Mesenchymal stem cell (in vitro differentiated cells and primary cell): ENCODE data around the gene PCSK1N.

ENCODE experiments used
- DNase-seq: peaks from one replicate; pipeline ENCODE4 v3.0.0-alpha.2; 2013
- H2AFZ ChIP-seq: one replicate; pipeline ENCODE4 v1.6.1; 2013; ENCODE audit warnings: low read depth, mild to moderate bottlenecking, control low read depth, inconsistent platforms, low read length, moderate library complexity
- H2AK5ac ChIP-seq: 2 replicates; pipeline ENCODE4 v1.6.1; 2013; ENCODE audit warnings: low read length, moderate library complexity, mild to moderate bottlenecking, inconsistent platforms; ENCODE audit not compliant: severe bottlenecking
- H2BK120ac ChIP-seq: one replicate; pipeline ENCODE4 v1.6.1; 2013; ENCODE audit warnings: low read depth, mild to moderate bottlenecking, inconsistent platforms, low read length, moderate library complexity
- H2BK12ac ChIP-seq, 2 experiments: one replicate each; pipeline ENCODE4 v1.6.1; 2013; ENCODE audit warnings: inconsistent platforms in 2 of 2, low read length in 2 of 2, mild to moderate bottlenecking in 2 of 2, moderate library complexity in 2 of 2, control low read depth in 1 of 2
- H2BK15ac ChIP-seq: one replicate; pipeline ENCODE4 v1.6.1; 2013; ENCODE audit warnings: mild to moderate bottlenecking, low read depth, inconsistent platforms; ENCODE audit not compliant: poor library complexity, severe bottlenecking
- H2BK5ac ChIP-seq: 2 replicates; pipeline ENCODE4 v1.6.1; 2013; ENCODE audit warnings: low read depth, mild to moderate bottlenecking, low read length, control low read depth, inconsistent platforms; ENCODE audit not compliant: poor library complexity, severe bottlenecking
- H3K14ac ChIP-seq, 2 experiments: one replicate each; pipeline ENCODE4 v1.6.1; 2013; ENCODE audit warnings: inconsistent platforms in 2 of 2, low read length in 2 of 2, control low read depth in 1 of 2, mild to moderate bottlenecking in 1 of 2, moderate library complexity in 1 of 2
- H3K18ac ChIP-seq, 2 experiments: one replicate each; pipeline ENCODE4 v1.6.1; 2013; ENCODE audit warnings: inconsistent platforms in 2 of 2, low read length in 2 of 2, control low read depth in 1 of 2, low read depth in 1 of 2, mild to moderate bottlenecking in 1 of 2
- H3K23ac ChIP-seq, 2 experiments: one replicate each; pipeline ENCODE4 v1.6.1; 2013; ENCODE audit warnings: inconsistent platforms in 2 of 2, low read length in 2 of 2, mild to moderate bottlenecking in 2 of 2, moderate library complexity in 2 of 2, control low read depth in 1 of 2
- H3K27ac ChIP-seq: 2 replicates; pipeline ENCODE4 v1.5.1; 2013; ENCODE audit warnings: mild to moderate bottlenecking, moderate library complexity, low read length, control low read depth, inconsistent platforms; ENCODE audit not compliant: poor library complexity, severe bottlenecking
- H3K27me3 ChIP-seq, 2 experiments: 2 replicates each; pipeline versions ENCODE4 v1.6.1 to v1.7.0; 2013; ENCODE audit warnings: low read length in 2 of 2, mild to moderate bottlenecking in 2 of 2, moderate library complexity in 2 of 2, control low read depth in 1 of 2, inconsistent platforms in 1 of 2; ENCODE audit not compliant: control insufficient read depth in 1 of 2, insufficient read depth in 1 of 2
- H3K36me3 ChIP-seq, 2 experiments: 2 replicates each; pipeline versions ENCODE4 v1.6.1 to v1.7.0; 2013; ENCODE audit warnings: low read length in 2 of 2, control low read depth in 1 of 2, inconsistent platforms in 1 of 2, low read depth in 1 of 2, mild to moderate bottlenecking in 1 of 2; ENCODE audit not compliant: insufficient read depth in 2 of 2, control insufficient read depth in 1 of 2
- H3K4ac ChIP-seq, 2 experiments: one replicate each; pipeline ENCODE4 v1.6.1; 2013; ENCODE audit warnings: inconsistent platforms in 2 of 2, low read length in 2 of 2, mild to moderate bottlenecking in 2 of 2, moderate library complexity in 2 of 2, control low read depth in 1 of 2, low read depth in 1 of 2
- H3K4me1 ChIP-seq: 2 replicates; pipeline ENCODE4 v1.6.1; 2013; ENCODE audit warnings: low read depth, low read length, control low read depth; ENCODE audit not compliant: control insufficient read depth, insufficient read depth
- H3K4me2 ChIP-seq: 2 replicates; pipeline ENCODE4 v1.6.1; 2013; ENCODE audit warnings: low read length, mild to moderate bottlenecking, inconsistent platforms; ENCODE audit not compliant: poor library complexity, severe bottlenecking
- H3K4me3 ChIP-seq, 2 experiments: 2 replicates each; pipeline versions ENCODE4 v1.5.1 to v1.7.0; 2013; ENCODE audit warnings: low read length in 2 of 2, mild to moderate bottlenecking in 2 of 2, control low read depth in 1 of 2, low read depth in 1 of 2; ENCODE audit not compliant: insufficient read depth in 1 of 2
- H3K79me1 ChIP-seq: replicated peaks from 2 replicates; pipeline ENCODE4 v1.6.1; 2013; ENCODE audit warnings: mild to moderate bottlenecking, control low read depth, low read length, inconsistent platforms; ENCODE audit not compliant: poor library complexity, severe bottlenecking
- H3K9ac ChIP-seq: 2 replicates; pipeline ENCODE4 v1.7.0; 2013; ENCODE audit warnings: mild to moderate bottlenecking, low read length, moderate library complexity
- H3K9me3 ChIP-seq: 2 replicates; pipeline ENCODE4 v1.7.0; 2013; ENCODE audit warnings: mild to moderate bottlenecking, low read length; ENCODE audit not compliant: control insufficient read depth
- H4K8ac ChIP-seq: one replicate; pipeline ENCODE4 v1.6.1; 2013; ENCODE audit warnings: inconsistent platforms, mild to moderate bottlenecking, low read length, moderate library complexity
- H4K91ac ChIP-seq: one replicate; pipeline ENCODE4 v1.6.1; 2013; ENCODE audit warnings: mild to moderate bottlenecking, low read length, inconsistent platforms
- WGBS: methylation state at CpG from one replicate; pipeline ENCODE4 v1.1.7; 2013; ENCODE audit warnings: mixed read lengths; 5-methylcytosine and 5-hydroxymethylcytosine counted together

Gene PCSK1N

DNA sequence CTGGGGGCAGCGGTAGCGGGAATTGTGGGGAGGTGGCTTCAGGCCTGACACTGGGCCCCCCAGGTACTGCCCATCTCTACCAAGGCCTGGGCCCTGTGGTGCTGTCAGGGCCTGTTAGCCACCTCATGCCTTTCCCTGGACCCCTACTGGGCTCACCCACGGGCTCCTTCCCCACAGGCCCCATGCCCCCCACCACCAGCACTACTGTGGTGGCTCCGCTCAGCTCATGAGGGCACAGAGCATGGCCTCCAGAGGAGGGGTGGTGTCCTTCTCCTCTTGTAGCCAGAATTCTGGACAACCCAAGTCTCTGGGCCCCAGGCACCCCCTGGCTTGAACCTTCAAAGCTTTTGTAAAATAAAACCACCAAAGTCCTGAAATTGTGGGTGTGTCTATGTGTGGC lies 41.5 kb downstream of the PCSK1N start:
- Histone ChIP-seq H3K4ac (no peak overlapping the region), H3K36me3 (no peaks in the 10 kb centered on the region), H3K9me3 (no peaks in the 10 kb centered on the region), H2AFZ (no peak overlapping the region), H2BK5ac (no peak overlapping the region), H3K9ac (no peak overlapping the region), H4K8ac (peak overlapping the region; percentile 15), H2AK5ac (no peak overlapping the region), H3K18ac (no peak overlapping the region), H3K4me2 (no peak overlapping the region), H3K79me1 (no peaks in the 10 kb centered on the region), H3K4me3 (no peak overlapping the region), H4K91ac (peak overlapping the region; percentile 39), H3K27me3 (peaks cover 0 to 68% of the 10 kb centered on the region in 2 experiments), H2BK120ac (no peak overlapping the region), H3K27ac (no peak overlapping the region), H2BK12ac (no peak overlapping the region), H2BK15ac (peak overlapping the region; percentile 69), H3K23ac (no peak overlapping the region), H3K4me1 (peaks cover 10% of the 10 kb centered on the region), H3K14ac (no peak overlapping the region)
- no peak for DNase-seq
- 98% methylated on average over 4 of the region's 4 CpGs for WGBS

DNA sequence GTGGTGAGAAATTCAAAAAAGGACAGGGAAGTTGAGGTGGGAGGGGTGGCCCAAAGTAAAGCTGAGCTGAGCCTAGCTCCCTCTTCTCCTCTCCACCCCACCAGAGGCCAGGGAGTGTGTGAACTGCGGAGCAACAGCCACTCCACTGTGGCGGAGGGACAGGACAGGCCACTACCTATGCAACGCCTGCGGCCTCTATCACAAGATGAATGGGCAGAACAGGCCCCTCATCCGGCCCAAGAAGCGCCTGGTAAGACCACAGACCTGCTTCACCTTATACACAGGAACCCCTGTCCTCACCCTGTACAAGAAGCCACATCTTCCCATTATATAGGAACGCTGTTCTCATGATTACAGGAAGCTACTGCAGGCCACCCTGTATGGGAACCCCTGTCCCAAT lies 43.2 kb downstream of the PCSK1N start:
- Histone ChIP-seq H3K27ac (no peak overlapping the region), H3K9ac (no peak overlapping the region), H2BK5ac (no peak overlapping the region), H2BK15ac (no peak overlapping the region), H2AFZ (no peak overlapping the region), H3K4me2 (no peak overlapping the region), H2BK120ac (no peak overlapping the region), H3K4ac (no peak overlapping the region), H3K36me3 (no peaks in the 10 kb centered on the region), H4K8ac (no peak overlapping the region), H2AK5ac (no peak overlapping the region), H3K14ac (no peak overlapping the region), H3K27me3 (peaks cover 8 to 75% of the 10 kb centered on the region in 2 experiments), H3K23ac (no peak overlapping the region), H3K4me3 (no peak overlapping the region), H2BK12ac (no peak overlapping the region), H3K9me3 (no peaks in the 10 kb centered on the region), H4K91ac (no peak overlapping the region), H3K4me1 (peaks cover 10% of the 10 kb centered on the region), H3K18ac (no peak overlapping the region), H3K79me1 (no peaks in the 10 kb centered on the region)
- DNase-seq: no peak
- WGBS: 94% methylated on average over 7 of the region's 7 CpGs

DNA sequence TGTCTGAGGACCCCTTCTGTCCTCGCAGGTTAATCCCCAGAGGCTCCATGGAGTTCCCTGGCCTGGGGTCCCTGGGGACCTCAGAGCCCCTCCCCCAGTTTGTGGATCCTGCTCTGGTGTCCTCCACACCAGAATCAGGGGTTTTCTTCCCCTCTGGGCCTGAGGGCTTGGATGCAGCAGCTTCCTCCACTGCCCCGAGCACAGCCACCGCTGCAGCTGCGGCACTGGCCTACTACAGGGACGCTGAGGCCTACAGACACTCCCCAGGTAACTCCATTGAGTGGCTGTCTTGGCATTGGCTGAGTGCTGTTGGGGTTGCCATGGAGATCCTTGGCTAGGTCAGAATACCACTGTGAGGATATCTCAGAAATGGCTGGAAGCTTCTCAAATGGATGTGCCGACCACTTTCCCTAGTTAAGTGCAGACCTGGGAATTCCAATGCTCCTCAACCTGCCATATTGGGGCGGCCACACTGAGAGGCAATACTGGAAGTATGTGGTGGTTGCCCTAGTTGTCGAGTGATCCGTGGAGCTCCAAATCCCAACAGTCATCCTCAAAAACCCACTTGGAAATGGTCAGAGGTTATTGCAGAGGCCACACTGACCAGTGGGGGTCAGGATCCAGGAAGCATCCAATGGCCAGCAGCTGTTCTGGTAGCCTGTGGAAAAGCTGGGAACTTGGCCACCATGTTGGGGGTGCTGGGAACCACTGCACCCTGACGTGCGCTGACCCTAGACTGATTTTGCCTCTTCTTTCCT lies 44.2 kb downstream of the PCSK1N start:
- 93% methylated on average over 11 of the region's 11 CpGs for WGBS
- H3K9ac ChIP-seq: no peak overlapping the region
- H2AK5ac ChIP-seq: no peak overlapping the region
- peaks cover 10% of the 10 kb centered on the region for H3K4me1 ChIP-seq
- no peak overlapping the region for H4K8ac ChIP-seq
- H2AFZ ChIP-seq: no peak overlapping the region
- H3K14ac ChIP-seq: no peak overlapping the region
- no peak for DNase-seq
- no peak overlapping the region for H2BK15ac ChIP-seq
- no peak overlapping the region for H3K4me3 ChIP-seq
- peaks cover 8 to 76% of the 10 kb centered on the region in 2 experiments for H3K27me3 ChIP-seq
- H3K18ac ChIP-seq: no peak overlapping the region
- no peak overlapping the region for H2BK5ac ChIP-seq
- no peak overlapping the region for H3K4me2 ChIP-seq
- no peaks in the 10 kb centered on the region for H3K79me1 ChIP-seq
- H3K9me3 ChIP-seq: no peaks in the 10 kb centered on the region
- no peak overlapping the region for H3K23ac ChIP-seq
- H4K91ac ChIP-seq: no peak overlapping the region
- no peaks in the 10 kb centered on the region for H3K36me3 ChIP-seq
- no peak overlapping the region for H2BK12ac ChIP-seq
- H3K27ac ChIP-seq: no peak overlapping the region
- H3K4ac ChIP-seq: no peak overlapping the region
- H2BK120ac ChIP-seq: no peak overlapping the region

DNA sequence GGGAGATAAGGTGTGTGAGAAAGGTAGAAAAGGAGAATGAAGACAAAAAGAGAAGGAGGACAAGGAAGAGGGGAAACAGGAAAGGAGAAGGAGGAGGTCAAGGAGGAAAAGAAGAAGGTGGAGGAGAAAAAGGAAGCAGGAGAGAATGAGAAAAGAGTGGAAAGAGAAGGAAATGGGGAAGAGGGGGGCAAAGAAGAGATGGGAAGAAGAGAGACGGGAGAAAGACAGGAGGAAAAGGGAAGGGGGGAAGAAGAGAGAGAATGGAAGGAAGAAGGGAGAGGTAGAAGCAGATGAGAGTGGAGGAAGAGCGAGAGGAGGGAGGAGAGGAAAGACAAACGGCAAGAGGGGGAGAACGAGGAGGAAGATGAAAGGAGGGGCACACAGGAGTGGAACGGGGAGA lies 44.9 kb downstream of the PCSK1N start:
- Histone ChIP-seq H2BK5ac (no peak overlapping the region), H3K27ac (no peak overlapping the region), H3K4me3 (no peak overlapping the region), H3K36me3 (no peaks in the 10 kb centered on the region), H3K4me2 (no peak overlapping the region), H2BK12ac (no peak overlapping the region), H2AK5ac (no peak overlapping the region), H3K4me1 (peaks cover 7% of the 10 kb centered on the region), H3K79me1 (no peaks in the 10 kb centered on the region), H4K91ac (no peak overlapping the region), H3K9me3 (no peaks in the 10 kb centered on the region), H2BK120ac (no peak overlapping the region), H3K14ac (no peak overlapping the region), H3K18ac (no peak overlapping the region), H2BK15ac (no peak overlapping the region), H3K9ac (no peak overlapping the region), H4K8ac (no peak overlapping the region), H2AFZ (no peak overlapping the region), H3K23ac (no peak overlapping the region), H3K27me3 (peaks cover 8 to 75% of the 10 kb centered on the region in 2 experiments), H3K4ac (no peak overlapping the region)
- 56% methylated on average over 5 of the region's 5 CpGs for WGBS
- DNase-seq: no peak
